ENCODE measurements around the gene SLC16A11.

SLC16A11 gene

DNA sequence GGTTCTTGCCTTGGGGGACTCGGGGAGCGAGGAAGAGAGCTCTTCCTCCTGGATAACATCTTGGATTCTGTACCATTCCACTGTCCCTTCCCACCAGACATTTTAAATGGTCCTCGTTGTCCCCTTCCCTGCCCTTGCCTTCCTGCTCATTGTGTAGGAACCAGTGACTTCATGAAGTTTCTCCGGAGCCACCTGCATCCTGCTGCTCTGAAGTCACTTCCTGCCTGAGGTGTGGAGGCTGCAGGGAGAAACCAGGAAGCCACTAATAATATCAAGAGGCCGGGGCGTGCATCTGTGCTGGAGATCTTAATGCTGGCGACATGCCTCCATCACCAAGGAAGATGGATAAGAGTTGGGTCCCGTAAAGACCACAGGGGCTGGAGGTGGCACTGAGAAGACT lies 14.2 kb downstream of the SLC16A11 start:
- Histone ChIP-seq H3K9ac (ENCODE audit: low read length) (no peak overlapping the region), H3F3A (ENCODE audit: insufficient read depth, low read length) (no peaks in the 10 kb centered on the region), H3K9me3 (ENCODE audit: low read length) (no peaks in the 10 kb centered on the region), H3K4me2 (ENCODE audit: low read length) (no peak overlapping the region), H3K36me3 (ENCODE audit: insufficient read depth, low read length) (no peaks in the 10 kb centered on the region), H3K4me1 (ENCODE audit: insufficient read depth, low read length, severe bottlenecking) (no peaks in the 10 kb centered on the region), H3K4me3 (ENCODE audit: low read depth, low read length, poor library complexity, severe bottlenecking) (no peak overlapping the region), H3K27ac (ENCODE audit: low read depth, low read length, poor library complexity, severe bottlenecking) (no peak overlapping the region), H3K79me2 (ENCODE audit: insufficient read depth, low read length) (no peaks in the 10 kb centered on the region), H2AFZ (ENCODE audit: low read length) (no peak overlapping the region), H3K9me2 (ENCODE audit: low read depth, low read length) (no peaks in the 10 kb centered on the region), H3K27me3 (ENCODE audit: insufficient read depth, low read length) (no peaks in the 10 kb centered on the region), H4K20me1 (ENCODE audit: insufficient read depth, low read length) (no peaks in the 10 kb centered on the region)
- TF ChIP-seq EZH2 (IDR thresholded peaks at IDR 0.05; ENCODE audit: borderline replicate concordance, low read length) (no peak), CTCF (IDR thresholded peaks at IDR 0.05; ENCODE audit: low read length) (no peak)

DNA sequence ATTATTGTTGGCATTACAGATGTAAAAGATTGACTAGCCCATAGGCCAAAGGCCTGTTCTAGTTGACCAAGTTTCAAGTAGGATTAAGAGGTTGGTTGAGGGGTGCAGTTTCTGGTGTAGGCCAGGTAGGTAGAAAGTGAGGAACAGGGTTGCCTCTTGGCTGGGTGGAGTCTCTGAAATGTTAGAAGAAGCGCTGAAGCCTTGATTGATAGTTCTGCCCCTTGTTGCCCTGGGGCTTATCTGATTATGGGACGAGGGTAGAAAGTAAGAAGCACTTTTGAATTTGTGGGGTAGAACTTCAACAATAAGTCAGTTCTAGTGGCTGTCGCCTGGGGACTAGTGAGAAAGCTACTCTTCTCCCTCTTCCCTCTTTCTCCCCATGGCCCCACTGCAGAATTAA lies 14.8 kb downstream of the SLC16A11 start:
- Histone ChIP-seq H3K9ac (ENCODE audit: low read length) (no peak overlapping the region), H3K79me2 (ENCODE audit: insufficient read depth, low read length) (no peaks in the 10 kb centered on the region), H3K9me3 (ENCODE audit: low read length) (no peaks in the 10 kb centered on the region), H3K4me2 (ENCODE audit: low read length) (no peak overlapping the region), H3F3A (ENCODE audit: insufficient read depth, low read length) (no peaks in the 10 kb centered on the region), H3K27ac (ENCODE audit: low read depth, low read length, poor library complexity, severe bottlenecking) (no peak overlapping the region), H3K9me2 (ENCODE audit: low read depth, low read length) (no peaks in the 10 kb centered on the region), H3K4me1 (ENCODE audit: insufficient read depth, low read length, severe bottlenecking) (no peaks in the 10 kb centered on the region), H3K4me3 (ENCODE audit: low read depth, low read length, poor library complexity, severe bottlenecking) (no peak overlapping the region), H3K27me3 (ENCODE audit: insufficient read depth, low read length) (no peaks in the 10 kb centered on the region), H2AFZ (ENCODE audit: low read length) (no peak overlapping the region), H4K20me1 (ENCODE audit: insufficient read depth, low read length) (no peaks in the 10 kb centered on the region), H3K36me3 (ENCODE audit: insufficient read depth, low read length) (no peaks in the 10 kb centered on the region)
- TF ChIP-seq EZH2 (IDR thresholded peaks at IDR 0.05; ENCODE audit: borderline replicate concordance, low read length): no peak
- no peak for TF ChIP-seq CTCF (IDR thresholded peaks at IDR 0.05; ENCODE audit: low read length)

DNA sequence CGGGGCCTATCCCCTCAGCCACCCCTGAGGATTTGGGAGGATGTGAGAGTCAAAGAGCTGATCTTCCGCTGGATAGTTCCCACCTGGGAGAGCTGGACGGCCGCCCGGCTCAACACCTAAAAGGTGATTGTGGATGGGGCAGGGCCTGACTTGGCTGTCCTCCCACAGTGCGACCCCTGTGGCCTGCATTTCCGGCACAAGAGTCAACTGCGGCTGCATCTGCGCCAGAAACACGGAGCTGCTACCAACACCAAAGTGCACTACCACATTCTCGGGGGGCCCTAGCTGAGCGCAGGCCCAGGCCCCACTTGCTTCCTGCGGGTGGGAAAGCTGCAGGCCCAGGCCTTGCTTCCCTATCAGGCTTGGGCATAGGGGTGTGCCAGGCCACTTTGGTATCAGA lies 16.6 kb downstream of the SLC16A11 start:
- Histone ChIP-seq H3K9me3 (ENCODE audit: low read length) (no peaks in the 10 kb centered on the region), H3K36me3 (ENCODE audit: insufficient read depth, low read length) (no peaks in the 10 kb centered on the region), H3K27ac (ENCODE audit: low read depth, low read length, poor library complexity, severe bottlenecking) (no peak overlapping the region), H3K9ac (ENCODE audit: low read length) (no peak overlapping the region), H3K9me2 (ENCODE audit: low read depth, low read length) (no peaks in the 10 kb centered on the region), H3F3A (ENCODE audit: insufficient read depth, low read length) (no peaks in the 10 kb centered on the region), H4K20me1 (ENCODE audit: insufficient read depth, low read length) (no peaks in the 10 kb centered on the region), H3K4me1 (ENCODE audit: insufficient read depth, low read length, severe bottlenecking) (peaks cover 6% of the 10 kb centered on the region), H3K27me3 (ENCODE audit: insufficient read depth, low read length) (no peaks in the 10 kb centered on the region), H3K4me3 (ENCODE audit: low read depth, low read length, poor library complexity, severe bottlenecking) (no peak overlapping the region), H2AFZ (ENCODE audit: low read length) (no peak overlapping the region), H3K4me2 (ENCODE audit: low read length) (no peak overlapping the region), H3K79me2 (ENCODE audit: insufficient read depth, low read length) (no peaks in the 10 kb centered on the region)
- TF ChIP-seq EZH2 (IDR thresholded peaks at IDR 0.05; ENCODE audit: borderline replicate concordance, low read length) (no peak), CTCF (IDR thresholded peaks at IDR 0.05; ENCODE audit: low read length) (no peak)
